GM19023 (cell line): ENCODE measurements around the gene DTX2.
"Not testable (repeated sequence)": the region's sequence is repeated elsewhere in the genome, so short reads cannot be mapped to it uniquely, and the experiment has no call there.

Source experiments
- ATAC-seq: cut with Tn5 transposase; IDR thresholded peaks from one replicate; pipeline ENCODE4 v1.9.1; 2021; ENCODE audit warnings: mild to moderate bottlenecking, moderate library complexity; ENCODE audit not compliant: unreplicated experiment

DTX2 gene

GRCh38 chr7:76511200-76511910 lies 49.8 kb downstream of the DTX2 start:
- ATAC-seq, result not testable (repeated sequence)

- ATAC-seq, result not testable (repeated sequence)
Observed at GRCh38 chr7:76511911-76512885, 50.7 kb downstream of the DTX2 start.

GRCh38 chr7:76512941-76513816 lies 51.7 kb downstream of the DTX2 start:
- no peak for ATAC-seq

GRCh38 chr7:76513817-76514799 lies 52.6 kb downstream of the DTX2 start:
- ATAC-seq, result no peak

- ATAC-seq, result no peak
Observed at GRCh38 chr7:76514926-76515771, 53.6 kb downstream of the DTX2 start.

- ATAC-seq, result no peak
Observed at GRCh38 chr7:76515999-76516443, 54.5 kb downstream of the DTX2 start.

- ATAC-seq, result not testable (repeated sequence)
Observed at GRCh38 chr7:76516932-76517331, 55.4 kb downstream of the DTX2 start.

- not testable (repeated sequence) for ATAC-seq
Observed at GRCh38 chr7:76526183-76526582, 64.7 kb downstream of the DTX2 start.

- ATAC-seq, result not testable (repeated sequence)
Observed at GRCh38 chr7:76531643-76532042, 70.1 kb downstream of the DTX2 start.

GRCh38 chr7:76543197-76543596 lies 81.7 kb downstream of the DTX2 start, which contains the start of gene SPDYE16:
TSS of gene SPDYE16 (minus strand) at chr7:76543297. CDS start at chr7:76541459, 1,838 bp downstream.
- ATAC-seq, result not testable (repeated sequence)

GRCh38 chr7:76549025-76549854 lies 87.7 kb downstream of the DTX2 start:
- ATAC-seq, result peak; percentile 100

- not testable (repeated sequence) for ATAC-seq
Observed at GRCh38 chr7:76549855-76550248, 88.3 kb downstream of the DTX2 start.

GRCh38 chr7:76551992-76552391 lies 90.5 kb downstream of the DTX2 start:
- not testable (repeated sequence) for ATAC-seq
